ENCODE data around the gene POC1A.

Gene POC1A

DNA sequence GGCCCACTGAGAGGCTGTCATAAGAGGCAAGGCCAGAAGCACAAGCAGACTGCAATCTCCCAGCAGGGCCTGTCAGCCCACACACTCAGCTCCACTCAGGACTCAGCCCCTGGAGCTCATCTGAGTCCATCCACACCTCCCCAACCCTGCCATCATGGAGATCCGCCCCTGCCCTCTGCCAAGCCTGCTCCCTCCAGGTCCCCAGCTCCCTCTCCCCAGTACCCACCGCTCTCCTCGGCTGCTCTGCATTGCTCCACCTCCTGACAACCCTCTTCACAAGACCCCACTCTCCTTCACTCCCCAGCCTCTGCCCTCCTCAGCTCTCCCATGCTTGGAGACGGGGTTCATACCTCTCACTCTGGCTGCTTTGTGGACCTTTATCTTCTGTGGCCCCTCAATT, 11.1 kb downstream of the POC1A start:
- ATAC-seq (replicated peaks): no peak
- H3K4me3 Mint-ChIP-seq: no peak overlapping the region
- peaks cover 8 to 11% of the 10 kb centered on the region in 2 donors for H3K4me1 Mint-ChIP-seq (ENCODE audit: low read depth in 2 of 2)
- DNase-seq: no peak
- H3K9me3 Mint-ChIP-seq: no peaks in the 10 kb centered on the region
- H3K27ac Mint-ChIP-seq: peak overlapping the region in 1 of 2 donors; percentile 60
- peaks cover 5% of the 10 kb centered on the region for H3K36me3 Mint-ChIP-seq (ENCODE audit: insufficient read depth)
- H3K27me3 Mint-ChIP-seq: no peaks in the 10 kb centered on the region

DNA sequence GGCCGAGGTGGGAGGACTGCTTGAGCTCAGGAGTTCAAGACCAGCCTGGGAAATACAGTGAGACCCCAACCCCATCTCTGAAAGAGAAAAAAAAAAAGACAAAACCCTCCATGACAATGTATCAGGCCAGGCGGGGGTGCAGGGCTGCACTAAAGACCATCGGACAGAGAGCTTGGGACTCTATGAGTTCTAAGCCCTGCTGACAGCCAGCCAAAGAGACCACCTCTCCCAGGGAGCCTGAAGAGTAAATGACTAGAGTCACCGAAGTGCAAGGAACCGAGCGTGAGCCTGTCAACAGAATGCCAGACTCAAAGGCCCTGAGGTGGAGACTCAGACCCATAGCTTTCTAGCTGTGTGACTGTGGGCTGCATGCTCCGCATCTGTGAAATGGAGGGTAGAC, 12.5 kb downstream of the POC1A start:
- Mint-ChIP-seq H3K9me3 (no peaks in the 10 kb centered on the region), H3K36me3 (ENCODE audit: insufficient read depth) (peaks cover 5% of the 10 kb centered on the region), H3K27ac (no peak overlapping the region), H3K27me3 (no peaks in the 10 kb centered on the region), H3K4me3 (no peak overlapping the region), H3K4me1 (ENCODE audit: low read depth in 2 of 2) (peaks cover 8 to 11% of the 10 kb centered on the region in 2 donors)
- ATAC-seq (replicated peaks) (no peak), DNase-seq (no peak)

DNA sequence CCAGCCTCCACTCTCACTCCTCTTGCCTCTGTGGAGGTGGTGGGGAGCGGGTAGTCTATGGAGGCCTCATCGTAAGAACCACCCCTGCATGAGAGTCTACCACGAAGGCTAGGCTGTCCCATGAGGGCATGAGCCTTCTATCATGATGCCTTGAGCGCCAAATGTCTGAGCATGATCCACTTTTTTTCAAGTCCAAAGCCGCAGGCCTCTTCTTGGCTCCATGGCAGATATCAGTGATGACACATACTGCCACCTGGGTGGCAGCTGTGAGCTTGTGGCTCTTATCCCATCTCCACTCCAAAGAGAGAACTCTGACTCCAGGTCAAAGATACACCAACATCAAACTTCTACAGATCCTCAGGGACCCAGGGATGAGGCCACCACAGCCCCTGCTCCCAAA, 13.5 kb downstream of the POC1A start:
- H3K27ac Mint-ChIP-seq: peak overlapping the region in 1 of 2 donors; percentile 73
- H3K9me3 Mint-ChIP-seq: no peaks in the 10 kb centered on the region
- peaks cover 8 to 11% of the 10 kb centered on the region in 2 donors for H3K4me1 Mint-ChIP-seq (ENCODE audit: low read depth in 2 of 2)
- no peak for ATAC-seq (replicated peaks)
- H3K27me3 Mint-ChIP-seq: no peaks in the 10 kb centered on the region
- peaks cover 5% of the 10 kb centered on the region for H3K36me3 Mint-ChIP-seq (ENCODE audit: insufficient read depth)
- no peak for DNase-seq
- no peak overlapping the region for H3K4me3 Mint-ChIP-seq

DNA sequence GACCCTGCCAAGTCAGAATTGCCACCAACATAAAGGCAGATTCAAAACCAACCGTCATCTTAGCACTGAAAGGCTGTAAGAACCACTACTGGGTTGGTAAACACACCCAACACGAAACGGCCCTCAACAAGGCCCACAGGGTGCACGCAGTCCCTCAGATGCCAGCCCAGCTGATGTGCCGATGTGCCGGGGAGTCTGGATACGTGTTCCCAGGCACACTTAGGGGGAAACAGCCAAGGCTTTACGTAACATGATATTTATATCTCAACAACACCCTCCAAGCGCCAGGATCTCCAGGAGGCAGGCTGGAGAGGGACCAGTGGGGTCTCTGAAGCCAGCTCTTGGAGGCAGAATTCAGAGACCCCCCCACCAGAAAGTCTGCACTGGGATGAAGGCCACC, 14.2 kb downstream of the POC1A start:
- no peak for DNase-seq
- no peak for ATAC-seq (replicated peaks)
- Mint-ChIP-seq H3K27me3 (no peaks in the 10 kb centered on the region), H3K36me3 (ENCODE audit: insufficient read depth) (peaks cover 5% of the 10 kb centered on the region), H3K4me1 (ENCODE audit: low read depth in 2 of 2) (peaks cover 8 to 11% of the 10 kb centered on the region in 2 donors), H3K4me3 (no peak overlapping the region), H3K27ac (no peak overlapping the region), H3K9me3 (no peaks in the 10 kb centered on the region)

DNA sequence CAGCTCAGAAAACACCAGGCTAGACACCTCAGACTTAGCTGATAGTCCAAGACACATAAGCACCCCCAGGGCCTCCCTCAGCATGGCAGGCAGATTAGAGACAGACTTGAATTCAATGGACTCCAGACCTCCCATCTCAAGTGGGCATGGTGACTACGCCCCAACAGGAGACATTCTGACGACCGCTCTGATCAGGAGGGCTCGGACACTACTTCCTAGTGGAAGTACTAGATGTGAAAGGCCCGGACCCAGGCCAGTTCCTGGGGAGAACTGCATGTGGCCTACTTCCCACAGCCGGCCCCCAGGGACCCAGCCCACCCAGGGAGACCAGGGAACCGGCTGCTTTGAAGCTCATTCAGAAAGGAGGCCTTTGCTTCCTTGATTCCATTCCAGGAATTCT, 16.9 kb downstream of the POC1A start:
- Mint-ChIP-seq H3K27ac (no peak overlapping the region), H3K4me1 (ENCODE audit: low read depth in 2 of 2) (peaks cover 0 to 3% of the 10 kb centered on the region in 2 donors), H3K36me3 (ENCODE audit: insufficient read depth) (no peaks in the 10 kb centered on the region), H3K9me3 (no peaks in the 10 kb centered on the region), H3K27me3 (no peaks in the 10 kb centered on the region), H3K4me3 (no peak overlapping the region)
- DNase-seq (no peak), ATAC-seq (replicated peaks) (no peak)

DNA sequence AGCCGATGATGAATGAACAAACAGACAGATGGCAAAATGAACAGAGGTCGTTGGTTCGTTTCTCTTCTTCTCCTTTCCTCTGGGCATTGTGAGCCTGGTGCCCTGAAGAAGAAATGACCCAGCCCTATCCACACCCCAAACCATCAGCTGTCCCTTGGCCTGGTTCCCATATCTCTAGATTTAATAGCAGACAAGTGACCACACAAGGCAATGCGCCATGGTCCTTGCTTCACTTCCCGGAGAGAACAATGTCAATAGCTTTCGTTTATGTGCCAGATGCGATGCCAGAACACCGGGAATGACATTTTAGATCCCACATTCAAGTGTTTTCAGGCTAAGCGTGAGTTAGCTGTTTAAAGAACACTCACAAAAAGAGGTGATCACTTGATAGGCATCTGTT, 17.7 kb downstream of the POC1A start:
- ATAC-seq (replicated peaks): no peak
- no peak overlapping the region for H3K4me3 Mint-ChIP-seq

DNA sequence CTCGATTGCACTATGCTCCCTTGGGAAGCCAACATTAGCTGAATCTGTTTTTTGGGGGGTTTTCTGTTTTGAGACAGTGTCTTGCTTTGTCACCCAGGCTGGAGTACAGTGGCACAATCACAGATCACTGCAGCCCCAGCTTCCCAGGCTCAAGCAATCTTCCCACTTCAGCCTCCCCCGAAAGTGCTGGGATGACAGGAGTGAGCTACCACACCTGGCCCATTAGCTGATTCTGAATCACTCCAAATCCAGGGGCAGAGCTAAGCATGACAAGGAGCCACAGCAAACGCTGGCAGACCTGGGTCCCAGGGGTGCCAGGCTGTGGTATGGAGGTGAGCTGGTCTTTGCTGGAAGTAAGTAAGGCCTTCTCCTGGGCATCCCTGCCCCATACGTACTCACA, 18.9 kb downstream of the POC1A start:
- Mint-ChIP-seq H3K27ac (no peak overlapping the region), H3K36me3 (ENCODE audit: insufficient read depth) (no peaks in the 10 kb centered on the region), H3K27me3 (no peaks in the 10 kb centered on the region), H3K4me3 (no peak overlapping the region), H3K4me1 (ENCODE audit: low read depth in 2 of 2) (peaks cover 0 to 3% of the 10 kb centered on the region in 2 donors), H3K9me3 (no peaks in the 10 kb centered on the region)
- ATAC-seq (replicated peaks): no peak
- no peak for DNase-seq

More for the DNA sequence above, 17.7 kb downstream of the POC1A start:
- no peaks in the 10 kb centered on the region for H3K9me3 Mint-ChIP-seq
- no peaks in the 10 kb centered on the region for H3K36me3 Mint-ChIP-seq (ENCODE audit: insufficient read depth)
- no peaks in the 10 kb centered on the region for H3K27me3 Mint-ChIP-seq
- DNase-seq: no peak
- H3K27ac Mint-ChIP-seq: peak overlapping the region; percentile 63 to 83
- peaks cover 0 to 3% of the 10 kb centered on the region in 2 donors for H3K4me1 Mint-ChIP-seq (ENCODE audit: low read depth in 2 of 2)

DNA sequence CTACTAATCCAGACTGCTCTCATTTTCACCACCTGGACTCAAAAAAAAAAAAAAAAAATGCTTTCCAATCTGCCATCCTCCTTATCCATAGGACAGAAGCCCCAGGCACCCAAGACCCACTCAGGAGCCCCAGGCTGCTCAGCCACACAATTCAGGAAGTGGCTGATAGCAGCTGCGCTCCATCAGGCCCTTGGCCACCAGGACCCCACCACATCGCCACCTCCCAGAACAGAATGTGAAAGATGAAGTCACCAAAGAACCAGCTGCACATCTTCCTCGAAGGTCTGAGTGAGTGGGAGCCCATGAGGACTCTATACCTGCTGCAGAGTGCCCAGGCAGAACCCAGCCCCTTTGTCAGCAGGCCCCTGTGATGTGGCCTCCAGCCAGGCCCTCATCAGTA, 19.5 kb downstream of the POC1A start:
- H3K9me3 Mint-ChIP-seq: no peaks in the 10 kb centered on the region
- ATAC-seq (replicated peaks) (no peak), DNase-seq (no peak)
- no peaks in the 10 kb centered on the region for H3K36me3 Mint-ChIP-seq (ENCODE audit: insufficient read depth)
- peaks cover 0 to 3% of the 10 kb centered on the region in 2 donors for H3K4me1 Mint-ChIP-seq (ENCODE audit: low read depth in 2 of 2)
- no peak overlapping the region for H3K4me3 Mint-ChIP-seq
- H3K27ac Mint-ChIP-seq: peak overlapping the region in 1 of 2 donors; percentile 76
- H3K27me3 Mint-ChIP-seq: no peaks in the 10 kb centered on the region

DNA sequence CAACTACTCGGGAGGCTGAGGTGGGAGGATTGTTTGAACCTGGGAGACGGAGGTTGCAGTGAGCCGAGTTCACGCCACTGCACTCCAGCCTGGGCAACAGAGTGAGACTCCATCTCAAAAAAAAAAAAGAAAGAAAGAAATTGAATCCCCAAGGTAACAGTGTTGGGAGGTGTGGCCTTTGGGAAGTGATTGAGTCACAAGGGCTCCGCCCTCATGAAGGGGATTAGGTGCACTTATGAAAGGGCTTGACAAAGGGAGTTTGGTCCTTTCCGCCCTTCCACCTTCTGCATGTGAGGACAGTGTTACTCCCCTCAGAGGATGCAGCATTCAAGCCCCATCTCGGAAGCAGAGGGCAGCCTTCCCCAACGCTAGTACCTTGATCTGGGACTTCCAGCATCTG, 21.3 kb downstream of the POC1A start:
- H3K27me3 Mint-ChIP-seq: no peaks in the 10 kb centered on the region
- H3K9me3 Mint-ChIP-seq: no peaks in the 10 kb centered on the region
- ATAC-seq (replicated peaks): no peak
- H3K27ac Mint-ChIP-seq: no peak overlapping the region
- H3K4me3 Mint-ChIP-seq: no peak overlapping the region
- no peaks in the 10 kb centered on the region for H3K36me3 Mint-ChIP-seq (ENCODE audit: insufficient read depth)
- H3K4me1 Mint-ChIP-seq (ENCODE audit: low read depth in 2 of 2): peaks cover 0 to 3% of the 10 kb centered on the region in 2 donors
- DNase-seq: no peak

DNA sequence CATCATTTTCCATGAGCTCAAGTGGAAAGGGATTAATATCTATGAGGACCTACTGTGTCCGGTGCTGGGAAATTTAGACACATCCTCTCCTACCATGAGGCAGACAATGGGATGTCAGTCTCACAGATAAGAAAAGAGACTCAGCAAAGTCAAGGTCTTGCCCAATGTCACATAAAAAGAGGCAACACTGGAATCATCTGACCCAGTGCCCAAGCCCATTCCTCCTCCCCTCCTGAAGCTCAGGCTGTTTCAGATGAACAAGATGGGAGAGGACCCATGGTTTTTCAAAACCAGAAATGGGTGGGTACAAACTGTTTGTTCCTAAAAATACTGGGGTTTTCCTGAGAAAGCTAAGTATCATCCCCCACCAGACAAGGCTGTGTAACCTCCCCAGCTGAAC, 22.2 kb downstream of the POC1A start:
- Mint-ChIP-seq H3K4me1 (ENCODE audit: low read depth in 2 of 2) (peaks cover 0 to 3% of the 10 kb centered on the region in 2 donors), H3K36me3 (ENCODE audit: insufficient read depth) (no peaks in the 10 kb centered on the region), H3K9me3 (no peaks in the 10 kb centered on the region), H3K4me3 (no peak overlapping the region), H3K27me3 (no peaks in the 10 kb centered on the region), H3K27ac (no peak overlapping the region)
- ATAC-seq (replicated peaks): no peak
- DNase-seq: no peak

DNA sequence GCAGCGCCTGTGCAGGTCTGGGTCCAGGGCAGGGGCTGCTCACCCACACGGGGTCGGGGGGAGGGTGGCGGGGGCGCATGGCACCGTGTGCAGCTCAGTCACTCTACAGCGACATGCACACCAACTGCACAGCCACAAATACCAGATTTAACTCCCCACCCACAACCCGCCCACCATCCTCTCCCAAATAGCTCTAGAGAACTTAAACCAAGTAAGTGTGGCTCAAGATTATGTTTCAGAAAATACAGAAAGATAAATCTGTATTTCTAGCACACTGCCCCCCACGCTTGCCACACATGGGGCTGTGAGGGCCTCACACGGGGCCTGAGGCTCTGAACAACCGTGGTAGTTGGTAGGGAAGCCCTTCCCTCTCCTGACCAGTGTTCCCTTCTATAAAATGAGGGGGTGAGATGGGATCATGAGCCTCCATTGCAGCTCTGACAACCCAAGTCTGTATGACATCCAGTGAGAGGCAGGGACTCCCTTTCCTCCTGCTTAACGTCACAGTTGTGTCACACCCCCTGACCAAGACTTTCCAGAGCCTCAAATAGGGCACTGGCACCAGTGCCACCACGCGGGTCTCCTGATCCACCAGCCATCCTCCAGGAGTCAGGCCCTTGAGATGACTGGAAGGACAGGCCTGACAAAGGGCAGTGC, 23.1 kb downstream of the POC1A start:
- Mint-ChIP-seq H3K4me3 (no peak overlapping the region), H3K36me3 (ENCODE audit: insufficient read depth) (no peaks in the 10 kb centered on the region), H3K27me3 (no peaks in the 10 kb centered on the region), H3K9me3 (no peaks in the 10 kb centered on the region), H3K27ac (peak overlapping the region in 1 of 2 donors; percentile 83), H3K4me1 (ENCODE audit: low read depth in 2 of 2) (peaks cover 0 to 3% of the 10 kb centered on the region in 2 donors)
- DNase-seq (no peak), ATAC-seq (replicated peaks) (no peak)

DNA sequence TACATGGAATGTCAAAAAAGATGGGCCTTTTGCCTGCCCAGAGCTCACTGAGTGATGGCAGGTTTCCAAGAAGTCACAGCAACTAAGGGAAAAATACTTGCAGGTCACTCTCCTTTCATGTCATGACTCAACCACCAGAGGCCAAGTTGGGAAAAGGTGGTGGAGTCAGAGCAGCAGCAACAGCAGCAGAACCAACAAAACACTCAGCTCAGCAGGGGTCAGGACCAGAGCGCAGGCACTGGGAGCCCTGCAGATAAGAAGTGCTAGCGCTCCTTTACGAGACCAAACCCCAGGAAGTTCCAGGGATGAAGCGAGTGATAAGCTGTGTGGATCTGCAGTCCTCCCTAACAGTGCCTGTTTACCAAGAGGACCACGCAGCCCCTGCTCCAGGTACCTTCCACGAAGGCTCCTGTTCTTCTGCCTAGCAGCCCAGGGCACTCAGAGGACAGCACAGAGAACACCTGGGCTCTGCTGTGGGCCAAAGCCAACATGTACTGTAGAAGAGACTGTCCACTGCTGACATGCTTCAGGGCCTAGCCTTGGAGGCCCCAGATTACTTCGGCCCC, 26.0 kb downstream of the POC1A start:
- no peak overlapping the region for H3K27ac Mint-ChIP-seq
- no peaks in the 10 kb centered on the region for H3K4me1 Mint-ChIP-seq (ENCODE audit: low read depth in 2 of 2)
- H3K27me3 Mint-ChIP-seq: no peaks in the 10 kb centered on the region
- no peaks in the 10 kb centered on the region for H3K36me3 Mint-ChIP-seq (ENCODE audit: insufficient read depth)
- ATAC-seq (replicated peaks) (no peak), DNase-seq (no peak)
- H3K9me3 Mint-ChIP-seq: no peaks in the 10 kb centered on the region
- no peak overlapping the region for H3K4me3 Mint-ChIP-seq

DNA sequence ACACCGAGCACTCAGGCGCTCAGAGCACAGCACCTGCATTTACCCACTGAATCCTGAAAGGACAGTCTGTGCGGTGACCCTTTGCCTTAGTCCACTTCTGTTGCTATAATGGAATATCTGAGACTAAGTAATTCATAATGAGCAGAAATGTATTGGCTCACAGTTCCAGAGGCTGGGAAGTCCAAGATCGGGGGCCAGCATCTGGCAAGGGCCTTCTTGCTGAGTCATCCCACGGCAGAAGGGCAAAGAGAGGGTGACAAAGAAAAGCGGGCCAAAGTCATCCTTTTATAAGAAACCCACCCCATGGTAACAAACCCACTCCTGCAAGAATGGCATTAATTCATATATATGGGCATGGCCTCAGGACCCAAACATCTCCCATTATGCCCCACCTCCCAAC, 27.7 kb downstream of the POC1A start:
- no peak overlapping the region for H3K4me3 Mint-ChIP-seq
- H3K27ac Mint-ChIP-seq: peak overlapping the region; percentile 17 to 35
- no peaks in the 10 kb centered on the region for H3K9me3 Mint-ChIP-seq
- DNase-seq (no peak), ATAC-seq (replicated peaks) (no peak)
- H3K4me1 Mint-ChIP-seq (ENCODE audit: low read depth in 2 of 2): peaks cover 0 to 3% of the 10 kb centered on the region in 2 donors
- H3K27me3 Mint-ChIP-seq: no peaks in the 10 kb centered on the region
- no peaks in the 10 kb centered on the region for H3K36me3 Mint-ChIP-seq (ENCODE audit: insufficient read depth)

DNA sequence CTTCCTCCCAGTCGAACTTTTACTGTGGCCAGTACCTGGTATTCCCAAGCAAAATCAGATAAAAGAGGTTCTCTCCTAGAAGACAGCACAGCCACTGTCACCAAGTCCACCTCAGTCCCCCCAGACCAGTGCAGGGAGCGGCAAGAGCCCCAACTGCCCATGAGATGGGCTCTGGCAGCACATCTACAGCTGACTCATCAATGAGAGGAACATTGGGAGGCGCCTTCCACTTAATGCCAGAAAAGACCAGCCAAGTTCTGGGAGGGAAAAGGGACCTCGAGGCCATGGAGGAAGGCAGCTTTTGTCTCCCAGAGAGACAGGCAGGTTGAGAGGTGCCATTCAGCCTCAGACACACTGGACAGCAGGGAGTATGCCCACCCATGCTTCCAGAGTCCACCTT, 28.2 kb downstream of the POC1A start:
- Mint-ChIP-seq H3K4me1 (ENCODE audit: low read depth in 2 of 2) (peaks cover 0 to 4% of the 10 kb centered on the region in 2 donors), H3K27me3 (no peaks in the 10 kb centered on the region), H3K9me3 (no peaks in the 10 kb centered on the region), H3K36me3 (ENCODE audit: insufficient read depth) (no peaks in the 10 kb centered on the region), H3K4me3 (no peak overlapping the region), H3K27ac (peak overlapping the region; percentile 30 to 52)
- DNase-seq: no peak
- ATAC-seq (replicated peaks): no peak
